Central memory CD8-positive, alpha-beta T cell (primary cell): ENCODE data around the gene MDH2.
"Not testable (repeated sequence)": the region's sequence is repeated elsewhere in the genome, so short reads cannot be mapped to it uniquely, and the experiment has no call there.

ENCODE experiments used
- ATAC-seq: fragments of 150-1000 bp; cut with Tn5 transposase; replicated peaks from 2 replicates; pipeline ENCODE4 v1.10.0; 2022; ENCODE audit warnings: mild to moderate bottlenecking, moderate FRiP score, moderate number of reproducible peaks; ENCODE audit not compliant: poor library complexity, severe bottlenecking; ENCODE audit errors: extremely low read depth
- DNase-seq, 2 donors: peaks; one replicate each; pipeline ENCODE4 v3.0.0; 2021; ENCODE audit warnings: low spot score in 2 of 2
- H3K27ac Mint-ChIP-seq: one replicate; pipeline ENCODE4 v1.8.0; 2022; ENCODE audit warnings: low read depth, mild to moderate bottlenecking, moderate library complexity, mixed read lengths
- H3K27me3 Mint-ChIP-seq: one replicate; pipeline ENCODE4 v1.8.0; 2022; ENCODE audit warnings: mixed read lengths
- H3K36me3 Mint-ChIP-seq: one replicate; pipeline ENCODE4 v1.8.0; 2022; ENCODE audit warnings: mild to moderate bottlenecking, moderate library complexity, mixed read lengths; ENCODE audit not compliant: insufficient read depth
- H3K4me1 Mint-ChIP-seq: one replicate; pipeline ENCODE4 v1.8.0; 2022; ENCODE audit warnings: mixed read lengths
- H3K4me3 Mint-ChIP-seq: one replicate; pipeline ENCODE4 v1.8.0; 2022; ENCODE audit warnings: mild to moderate bottlenecking, moderate library complexity, mixed read lengths
- H3K9me3 Mint-ChIP-seq: one replicate; pipeline ENCODE4 v1.8.0; 2022; ENCODE audit warnings: mixed read lengths

MDH2 gene

GRCh38 chr7:76052681-76053080 lies 4.8 kb downstream of the MDH2 start:
- H3K27ac Mint-ChIP-seq, ATAC-seq, H3K9me3 Mint-ChIP-seq, DNase-seq, H3K27me3 Mint-ChIP-seq, H3K4me3 Mint-ChIP-seq: not testable (repeated sequence)
- H3K36me3 Mint-ChIP-seq: peaks cover 34% of the 10 kb centered on the region
- peaks cover 31% of the 10 kb centered on the region for H3K4me1 Mint-ChIP-seq

GRCh38 chr7:76053461-76053860 lies 5.6 kb downstream of the MDH2 start:
- H3K36me3 Mint-ChIP-seq: peaks cover 35% of the 10 kb centered on the region
- H3K4me1 Mint-ChIP-seq: peaks cover 31% of the 10 kb centered on the region
- peaks cover 5% of the 10 kb centered on the region for H3K9me3 Mint-ChIP-seq
- H3K27me3 Mint-ChIP-seq: no peaks in the 10 kb centered on the region
- ATAC-seq (no peak), DNase-seq (no peak)
- H3K4me3 Mint-ChIP-seq: no peak overlapping the region
- no peak overlapping the region for H3K27ac Mint-ChIP-seq

GRCh38 chr7:76054123-76055120 lies 6.5 kb downstream of the MDH2 start:
- DNase-seq (no peak), ATAC-seq (no peak)
- H3K4me3 Mint-ChIP-seq: no peak overlapping the region
- no peak overlapping the region for H3K27ac Mint-ChIP-seq
- H3K4me1 Mint-ChIP-seq: peaks cover 26% of the 10 kb centered on the region
- H3K27me3 Mint-ChIP-seq: no peaks in the 10 kb centered on the region
- peaks cover under 1% of the 10 kb centered on the region for H3K9me3 Mint-ChIP-seq
- H3K36me3 Mint-ChIP-seq: peaks cover 43% of the 10 kb centered on the region

DNA sequence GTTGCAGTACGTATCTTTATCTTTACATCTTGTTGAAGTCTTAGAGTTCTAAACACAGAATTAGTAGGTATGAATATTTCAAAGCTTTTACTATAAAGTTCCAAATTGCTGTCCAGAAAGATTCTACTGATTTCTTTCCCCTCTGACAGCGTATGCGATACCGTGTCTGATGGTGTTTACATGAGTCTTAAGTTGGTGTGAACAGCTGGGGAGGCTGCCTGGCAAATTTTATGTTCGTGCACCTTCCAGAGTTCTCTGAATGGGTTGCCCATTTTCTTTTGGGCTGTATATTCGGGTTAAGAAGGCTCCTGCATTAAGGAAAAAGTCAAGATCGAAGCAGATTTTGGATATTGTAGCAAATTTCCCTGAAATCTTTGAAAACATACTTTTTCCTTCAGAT lies 8.3 kb downstream of the MDH2 start:
- Mint-ChIP-seq H3K27ac (no peak overlapping the region), H3K36me3 (peaks cover 52% of the 10 kb centered on the region), H3K4me3 (no peak overlapping the region), H3K4me1 (peaks cover 14% of the 10 kb centered on the region), H3K27me3 (no peaks in the 10 kb centered on the region), H3K9me3 (no peaks in the 10 kb centered on the region)
- ATAC-seq (no peak), DNase-seq (no peak)

DNA sequence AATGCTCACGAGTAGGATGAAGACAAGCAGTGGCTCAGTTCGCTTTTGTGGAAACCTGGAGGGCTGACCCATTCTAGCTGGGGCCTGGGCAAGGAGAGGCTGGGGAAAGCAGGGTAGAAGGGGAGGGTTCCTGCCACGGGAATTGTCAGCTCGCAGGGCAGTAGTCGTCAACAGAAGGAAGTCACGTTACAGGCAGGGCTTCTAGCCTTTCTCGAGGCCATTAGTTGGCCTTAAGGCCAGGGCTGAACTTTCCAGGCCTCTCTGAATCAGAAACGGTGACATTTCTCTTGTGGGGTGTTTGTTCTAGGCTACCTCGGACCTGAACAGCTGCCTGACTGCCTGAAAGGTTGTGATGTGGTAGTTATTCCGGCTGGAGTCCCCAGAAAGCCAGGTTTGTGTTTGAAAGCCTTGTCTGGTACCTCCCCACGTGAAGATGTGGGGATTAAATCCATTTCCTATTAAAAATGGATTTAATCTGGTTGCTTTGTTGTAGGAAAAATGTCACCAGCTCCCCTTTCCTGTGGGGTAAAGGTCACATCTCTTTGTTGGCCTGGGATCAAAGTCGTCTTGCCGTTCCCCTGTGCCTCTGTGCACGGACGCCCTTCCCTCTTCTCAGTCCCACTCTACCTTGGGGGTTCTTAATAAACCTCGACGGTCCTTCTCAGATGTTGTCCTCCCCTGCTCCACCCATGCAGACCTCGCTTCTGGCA lies 9.4 kb downstream of the MDH2 start:
- Mint-ChIP-seq H3K27ac (no peak overlapping the region), H3K27me3 (no peaks in the 10 kb centered on the region), H3K9me3 (no peaks in the 10 kb centered on the region), H3K36me3 (peaks cover 48% of the 10 kb centered on the region), H3K4me1 (peaks cover 7% of the 10 kb centered on the region), H3K4me3 (no peak overlapping the region)
- DNase-seq: no peak
- ATAC-seq: no peak

- no peak for ATAC-seq
- Mint-ChIP-seq H3K4me1 (peaks cover 5% of the 10 kb centered on the region), H3K4me3 (no peak overlapping the region), H3K27ac (no peak overlapping the region), H3K36me3 (peaks cover 46% of the 10 kb centered on the region), H3K27me3 (no peaks in the 10 kb centered on the region), H3K9me3 (no peaks in the 10 kb centered on the region)
- no peak for DNase-seq
Measured at GRCh38 chr7:76057813-76058145, 9.9 kb downstream of the MDH2 start.

DNA sequence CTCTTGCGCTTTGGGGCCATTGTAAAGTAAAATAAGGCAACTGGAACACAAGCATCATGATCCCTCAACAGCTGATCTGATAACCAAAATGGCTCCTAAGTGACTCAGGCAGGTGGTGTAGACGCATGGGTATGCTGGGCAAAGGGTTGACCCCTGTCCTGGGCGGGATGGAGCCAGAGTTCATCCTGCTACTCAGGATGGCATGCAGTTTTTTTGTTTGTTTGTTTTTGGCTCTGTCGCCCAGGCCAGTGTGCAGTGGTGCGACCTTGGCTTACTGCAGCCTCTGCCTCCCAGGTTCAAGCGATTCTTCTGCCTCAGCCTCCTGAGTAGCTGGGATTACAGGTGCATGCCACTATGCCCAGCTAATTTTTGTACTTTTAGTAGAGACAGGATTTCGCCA lies 10.8 kb downstream of the MDH2 start:
- H3K36me3 Mint-ChIP-seq: peaks cover 44% of the 10 kb centered on the region
- ATAC-seq, DNase-seq, H3K4me1 Mint-ChIP-seq, H3K27me3 Mint-ChIP-seq, H3K9me3 Mint-ChIP-seq, H3K4me3 Mint-ChIP-seq, H3K27ac Mint-ChIP-seq: not testable (repeated sequence)

DNA sequence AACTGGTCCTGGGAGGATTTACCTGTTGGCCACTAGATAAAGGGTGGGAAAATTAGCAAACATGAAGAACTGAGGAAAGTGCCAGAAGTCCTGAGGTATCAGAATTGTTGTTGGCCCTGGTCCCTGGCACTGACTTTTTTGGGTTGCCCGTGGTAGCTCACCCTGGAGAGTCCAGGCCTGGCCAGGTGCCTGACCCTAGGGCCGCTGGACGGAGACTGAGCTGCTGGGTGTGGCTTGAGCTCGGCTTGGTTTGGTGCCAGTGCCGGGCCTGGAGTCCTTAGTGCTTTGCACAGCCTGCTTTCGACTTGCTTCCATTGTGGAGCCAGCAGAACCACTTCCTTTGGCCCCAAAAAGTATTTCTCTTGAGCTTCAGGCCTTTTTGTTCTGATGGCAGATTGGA lies 12.9 kb downstream of the MDH2 start:
- Mint-ChIP-seq H3K27me3 (no peaks in the 10 kb centered on the region), H3K9me3 (no peaks in the 10 kb centered on the region), H3K27ac (no peak overlapping the region), H3K4me1 (no peaks in the 10 kb centered on the region), H3K4me3 (no peak overlapping the region), H3K36me3 (peaks cover 48% of the 10 kb centered on the region)
- ATAC-seq (no peak), DNase-seq (no peak)

GRCh38 chr7:76062254-76062653 lies 14.3 kb downstream of the MDH2 start:
- Mint-ChIP-seq H3K27ac (no peak overlapping the region), H3K4me1 (no peaks in the 10 kb centered on the region), H3K36me3 (peaks cover 49% of the 10 kb centered on the region), H3K4me3 (no peak overlapping the region), H3K9me3 (no peaks in the 10 kb centered on the region), H3K27me3 (no peaks in the 10 kb centered on the region)
- ATAC-seq: no peak
- DNase-seq: no peak

DNA sequence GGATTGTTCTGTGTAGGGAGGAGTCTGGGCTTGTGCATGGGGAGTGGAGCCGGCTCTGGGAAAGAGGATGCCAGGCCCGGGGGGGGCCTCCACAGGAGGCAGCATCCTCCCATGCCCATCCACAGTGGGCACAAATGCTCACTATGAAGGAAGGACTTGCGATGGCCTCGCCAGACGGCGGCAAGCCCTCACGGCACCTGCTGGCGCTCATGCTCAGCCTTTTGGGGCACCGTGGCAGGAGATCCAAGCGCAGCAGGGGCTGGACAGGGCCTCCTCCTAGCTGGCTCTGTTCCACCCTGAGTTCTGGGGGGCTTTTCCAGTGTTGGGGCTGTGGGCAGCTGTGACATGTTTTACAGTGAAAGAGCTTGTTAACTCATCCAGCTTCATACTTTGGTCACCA lies 15.2 kb downstream of the MDH2 start:
- Mint-ChIP-seq H3K27me3 (no peaks in the 10 kb centered on the region), H3K4me1 (no peaks in the 10 kb centered on the region), H3K4me3 (no peak overlapping the region), H3K9me3 (no peaks in the 10 kb centered on the region), H3K36me3 (peaks cover 47% of the 10 kb centered on the region), H3K27ac (peak overlapping the region; percentile 35)
- DNase-seq (no peak), ATAC-seq (no peak)

- Mint-ChIP-seq H3K36me3 (peaks cover 45% of the 10 kb centered on the region), H3K27me3 (no peaks in the 10 kb centered on the region), H3K4me1 (no peaks in the 10 kb centered on the region), H3K27ac (no peak overlapping the region), H3K4me3 (no peak overlapping the region), H3K9me3 (no peaks in the 10 kb centered on the region)
- ATAC-seq: no peak
- DNase-seq: no peak
Measured at GRCh38 chr7:76063525-76063924, 15.6 kb downstream of the MDH2 start.

GRCh38 chr7:76064208-76064970 lies 16.5 kb downstream of the MDH2 start:
- Mint-ChIP-seq H3K4me1 (no peaks in the 10 kb centered on the region), H3K4me3 (no peak overlapping the region), H3K9me3 (no peaks in the 10 kb centered on the region), H3K36me3 (peaks cover 39% of the 10 kb centered on the region), H3K27me3 (no peaks in the 10 kb centered on the region), H3K27ac (no peak overlapping the region)
- DNase-seq (no peak), ATAC-seq (no peak)
